Aorta (tissue), 5 donors: ENCODE results near the gene FAM9C. TPM values are rescaled to one million over a fixed set of nuclear protein-coding genes. Genes with fewer than 3 reads are reported as not detected.
"Not testable (repeated sequence)": the region's sequence is repeated elsewhere in the genome, so short reads cannot be mapped to it uniquely, and the experiment has no call there.

Source experiments
- ATAC-seq: fragments of 200-7000 bp; cut with Tn5 transposase; one replicate; pipeline ENCODE4 v1.9.1; 2022; ENCODE audit warnings: moderate library complexity; ENCODE audit not compliant: low FRiP score
- DNase-seq, 2 donors: peaks; one replicate each; pipeline ENCODE4 v3.0.0-alpha.2; 2020
- H3K27ac ChIP-seq, 2 donors: one replicate each; pipeline ENCODE4 v1.5.1; 2013; ENCODE audit warnings: low read length in 2 of 2, mild to moderate bottlenecking in 2 of 2, moderate library complexity in 2 of 2, control low read depth in 1 of 2, inconsistent platforms in 1 of 2, low read depth in 1 of 2
- H3K27me3 ChIP-seq, 2 donors: one replicate each; pipeline ENCODE4 v1.6.1; 2013; ENCODE audit warnings: control low read depth in 1 of 2, low read length in 1 of 2, mild to moderate bottlenecking in 1 of 2, moderate library complexity in 1 of 2; ENCODE audit not compliant: insufficient read depth in 2 of 2, control insufficient read depth in 1 of 2
- H3K36me3 ChIP-seq, 2 donors: one replicate each; pipeline ENCODE4 v1.6.1; 2013; ENCODE audit warnings: control low read depth in 1 of 2, low read length in 1 of 2, mild to moderate bottlenecking in 1 of 2; ENCODE audit not compliant: insufficient read depth in 2 of 2, control insufficient read depth in 1 of 2
- H3K4me1 ChIP-seq, 2 donors: one replicate each; pipeline ENCODE4 v1.6.1; 2013; ENCODE audit warnings: low read length in 2 of 2, control low read depth in 1 of 2, mild to moderate bottlenecking in 1 of 2, moderate library complexity in 1 of 2; ENCODE audit not compliant: insufficient read depth in 2 of 2, control insufficient read depth in 1 of 2
- H3K4me3 ChIP-seq, 2 donors: one replicate each; pipeline ENCODE4 v1.5.1; 2013; ENCODE audit warnings: low read length in 2 of 2, control low read depth in 1 of 2, mild to moderate bottlenecking in 1 of 2
- H3K9me3 ChIP-seq: one replicate; pipeline ENCODE4 v1.6.1; 2013; ENCODE audit warnings: mild to moderate bottlenecking, low read length; ENCODE audit not compliant: control insufficient read depth
- WGBS, 2 donors: extraction: QIAGEN DNeasy Blood & Tissue Kit; methylation state at CpG; one replicate each; pipeline ENCODE4 v1.1.7; 2013; 5-methylcytosine and 5-hydroxymethylcytosine counted together
- intact Hi-C, 2 donors: fragments of 100-400 bp; cut with DNase I; formaldehyde crosslinking; loops; one replicate each; pipeline versions ENCODE4 v1.14.2 to v1.15.0; 2022
- polyA plus RNA-seq, 2 donors: library from polyadenylated mRNA; stranded (reverse); fragments of 200-250 nt; gene quantifications; one replicate each; pipeline ENCODE4 v1.2.3, GENCODE V29; 2013
- total RNA-seq, 2 donors: library from RNA; stranded (reverse); fragmentation: NEBNext Ultra II Directional; extraction: Animal tissue kit (Norgen Biotek cat#: 25700); gene quantifications; one replicate each; pipeline ENCODE4 v1.2.1, GENCODE V29; 2021
- donor health status: healthy with polysubstance abuse.
- donor health status: Bipolar disorder and iron deficiency.
- donor health status: DM: no; HTN: no; CAD: no.
- donor health status: DM: no; HTN: no; CAD: no.
- donor health status: DM: yes; HTN: yes; CAD: no.

FAM9C gene
- total and polyA plus RNA-seq, 4 donors: not detected

- DNase-seq: no peak
- intact Hi-C loops: no loop called here
- 8 to 23% methylated on average over 2 of the region's 2 CpGs for WGBS, 2 donors
- H3K9me3 ChIP-seq: no peaks in the 10 kb centered on the region
- H3K36me3 ChIP-seq: no peaks in the 10 kb centered on the region
- peak; percentile 62 for ATAC-seq
- H3K4me3 ChIP-seq: no peak overlapping the region
- H3K27me3 ChIP-seq: no peaks in the 10 kb centered on the region
- no peak overlapping the region for H3K27ac ChIP-seq
- no peaks in the 10 kb centered on the region for H3K4me1 ChIP-seq
These were observed 20.3 kb upstream of the FAM9C start for GRCh38 chrX:13064599-13065143.

- ATAC-seq, intact Hi-C loops, H3K9me3 ChIP-seq, H3K4me1 ChIP-seq, H3K4me3 ChIP-seq, H3K27me3 ChIP-seq, H3K27ac ChIP-seq, H3K36me3 ChIP-seq, DNase-seq: not testable (repeated sequence)
- 81 to 95% methylated on average over 2 of the region's 2 CpGs for WGBS, 2 donors
These were observed 18.7 kb upstream of the FAM9C start for GRCh38 chrX:13063124-13063523.

GRCh38 chrX:13062331-13062730 lies 17.9 kb upstream of the FAM9C start:
- H3K4me3 ChIP-seq, H3K9me3 ChIP-seq, H3K27ac ChIP-seq, H3K36me3 ChIP-seq, ATAC-seq, H3K4me1 ChIP-seq, H3K27me3 ChIP-seq, intact Hi-C loops, DNase-seq: not testable (repeated sequence)

- H3K36me3 ChIP-seq, H3K9me3 ChIP-seq, H3K4me1 ChIP-seq, DNase-seq, H3K27ac ChIP-seq, intact Hi-C loops, H3K27me3 ChIP-seq, H3K4me3 ChIP-seq, ATAC-seq: not testable (repeated sequence)
- WGBS, 2 donors: 87 to 96% methylated on average over 4 of the region's 4 CpGs
These were observed 16.8 kb upstream of the FAM9C start for GRCh38 chrX:13061215-13061708.

GRCh38 chrX:13059637-13060499 lies 15.4 kb upstream of the FAM9C start:
- no peaks in the 10 kb centered on the region for H3K27me3 ChIP-seq
- no peak overlapping the region for H3K27ac ChIP-seq
- intact Hi-C loops: no loop called here
- no peak overlapping the region for H3K4me3 ChIP-seq
- 71 to 84% methylated on average over 3 of the region's 3 CpGs for WGBS, 2 donors
- no peak for DNase-seq
- no peak for ATAC-seq
- H3K4me1 ChIP-seq: no peaks in the 10 kb centered on the region
- H3K9me3 ChIP-seq: no peaks in the 10 kb centered on the region
- H3K36me3 ChIP-seq: no peaks in the 10 kb centered on the region

- no peaks in the 10 kb centered on the region for H3K9me3 ChIP-seq
- H3K4me3 ChIP-seq: no peak overlapping the region
- DNase-seq (no peak), ATAC-seq (no peak)
- 91 to 92% methylated on average over 1 of the region's 1 CpG for WGBS, 2 donors
- no peaks in the 10 kb centered on the region for H3K27me3 ChIP-seq
- H3K4me1 ChIP-seq: no peaks in the 10 kb centered on the region
- no peaks in the 10 kb centered on the region for H3K36me3 ChIP-seq
- intact Hi-C loops: no loop called here
- H3K27ac ChIP-seq: no peak overlapping the region
These were observed 11.1 kb upstream of the FAM9C start for GRCh38 chrX:13055486-13055885.

GRCh38 chrX:13053171-13053570 lies 8.8 kb upstream of the FAM9C start:
- DNase-seq (no peak), ATAC-seq (no peak)
- intact Hi-C loops: no loop called here
- no peaks in the 10 kb centered on the region for H3K36me3 ChIP-seq
- H3K27ac ChIP-seq: no peak overlapping the region
- no peaks in the 10 kb centered on the region for H3K27me3 ChIP-seq
- H3K4me3 ChIP-seq: no peak overlapping the region
- H3K4me1 ChIP-seq: no peaks in the 10 kb centered on the region
- H3K9me3 ChIP-seq: no peaks in the 10 kb centered on the region

- Histone ChIP-seq H3K36me3 (no peaks in the 10 kb centered on the region), H3K4me1 (no peaks in the 10 kb centered on the region), H3K27ac (no peak overlapping the region), H3K4me3 (no peak overlapping the region), H3K27me3 (no peaks in the 10 kb centered on the region), H3K9me3 (no peaks in the 10 kb centered on the region)
- 75 to 87% methylated on average over 4 of the region's 4 CpGs for WGBS, 2 donors
- intact Hi-C loops: no loop called here
- no peak for DNase-seq
- ATAC-seq: no peak
These were observed 7.2 kb upstream of the FAM9C start for GRCh38 chrX:13051529-13052172.

- intact Hi-C loops: no loop called here
- DNase-seq: no peak
These were observed 6.7 kb upstream of the FAM9C start for GRCh38 chrX:13051167-13051528.

More at GRCh38 chrX:13051167-13051528, 6.7 kb upstream of the FAM9C start:
- no peak overlapping the region for H3K4me3 ChIP-seq
- no peak for ATAC-seq
- no peaks in the 10 kb centered on the region for H3K36me3 ChIP-seq
- H3K27me3 ChIP-seq: no peaks in the 10 kb centered on the region
- WGBS, 2 donors: 89 to 96% methylated on average over 1 of the region's 1 CpG
- no peak overlapping the region for H3K27ac ChIP-seq
- no peaks in the 10 kb centered on the region for H3K9me3 ChIP-seq
- H3K4me1 ChIP-seq: no peaks in the 10 kb centered on the region
